Keratinocyte (primary cell): Measurements from ENCODE around the gene EMX2.

ENCODE experiments used
- CTCF ChIP-seq, 3 experiments: IDR thresholded peaks in 1 of 3; conservative IDR thresholded peaks in 1 of 3; optimal IDR thresholded peaks in 1 of 3; 2 replicates in 2 of 3; 3 replicates in 1 of 3; pipeline versions ENCODE3 to v1.5.1; 2011; ENCODE audit warnings: low read length in 3 of 3, mild to moderate bottlenecking in 3 of 3, moderate library complexity in 2 of 3, control low read depth in 1 of 3, inconsistent platforms in 1 of 3; ENCODE audit not compliant: insufficient read depth in 2 of 3; ENCODE audit errors: extremely low read depth in 1 of 3
- EZH2 ChIP-seq: IDR thresholded peaks from one replicate; pipeline ENCODE4 v1.6.1; 2012; ENCODE audit warnings: inconsistent platforms, mild to moderate bottlenecking, low read length, moderate library complexity

GRCh38 chr10:117536866-117537435, 5.6 kb upstream of the EMX2 start:
- TF ChIP-seq CTCF (optimal IDR thresholded peaks at IDR 0.05 in 1 of 3, IDR thresholded peaks at IDR 0.05 in 1 of 3, conservative IDR thresholded peaks at IDR 0.05 in 1 of 3; ENCODE audit: extremely low read depth in 1 of 3, insufficient read depth in 2 of 3, low read length in 3 of 3) (no peak), EZH2 (no peak)
